Measurements from ENCODE around the gene NPHP3. TPM values are rescaled to one million over a fixed set of nuclear protein-coding genes. Genes with fewer than 3 reads are reported as not detected.

Gene NPHP3
- polyA plus RNA-seq, 1 donor from 2014 or later: 9.0 TPM

GRCh38 chr3:132710311-132710710, 11.9 kb downstream of the NPHP3 start:
- H4K20me1 ChIP-seq (ENCODE audit: insufficient read depth): no peaks in the 10 kb centered on the region
- H3K79me2 ChIP-seq (replicated peaks; ENCODE audit: insufficient read depth, low read length): no peaks in the 10 kb centered on the region
- H3K4me2 ChIP-seq (ENCODE audit: low read length): no peak overlapping the region
- H3K27ac ChIP-seq (ENCODE audit: low read length): no peak overlapping the region
- no peaks in the 10 kb centered on the region for H3K36me3 ChIP-seq (ENCODE audit: insufficient read depth, low read length)
- H3F3A ChIP-seq (ENCODE audit: insufficient read depth, low read length, poor library complexity, severe bottlenecking): no peaks in the 10 kb centered on the region
- H3K9ac ChIP-seq (ENCODE audit: low read length): no peak overlapping the region
- H3K9me2 ChIP-seq (ENCODE audit: insufficient read depth, low read length): no peaks in the 10 kb centered on the region
- H3K9me3 ChIP-seq (ENCODE audit: low read length): no peaks in the 10 kb centered on the region
- H2AFZ ChIP-seq (ENCODE audit: low read depth, low read length): no peak overlapping the region
- H3K4me3 ChIP-seq (ENCODE audit: low read length): no peak overlapping the region
- TF ChIP-seq EZH2 (IDR thresholded peaks at IDR 0.05; ENCODE audit: borderline replicate concordance, insufficient read depth, low read length, poor library complexity, severe bottlenecking): no peak
- TF ChIP-seq REST (IDR thresholded peaks at IDR 0.05; ENCODE audit: borderline replicate concordance): no peak
- no peak for TF ChIP-seq EP300 (conservative IDR thresholded peaks at IDR 0.05; ENCODE audit: poor library complexity, severe bottlenecking)
- TF ChIP-seq MXI1 (conservative IDR thresholded peaks at IDR 0.05; ENCODE audit: poor library complexity, severe bottlenecking): no peak
- no peak for TF ChIP-seq CTCF (IDR thresholded peaks at IDR 0.05; ENCODE audit: poor library complexity, severe bottlenecking)
- TF ChIP-seq SMC3 (conservative IDR thresholded peaks at IDR 0.05; ENCODE audit: poor library complexity): no peak
- no peak for TF ChIP-seq RAD21 (conservative IDR thresholded peaks at IDR 0.05)
- H3K27me3 ChIP-seq (ENCODE audit: insufficient read depth, low read depth, low read length): no peaks in the 10 kb centered on the region

GRCh38 chr3:132709761-132710160, 12.4 kb downstream of the NPHP3 start:
- Histone ChIP-seq H3K36me3 (ENCODE audit: insufficient read depth, low read length) (no peaks in the 10 kb centered on the region), H3K27ac (ENCODE audit: low read length) (no peak overlapping the region)

More at GRCh38 chr3:132709761-132710160, 12.4 kb downstream of the NPHP3 start:
- Histone ChIP-seq H3F3A (ENCODE audit: insufficient read depth, low read length, poor library complexity, severe bottlenecking) (no peaks in the 10 kb centered on the region), H4K20me1 (ENCODE audit: insufficient read depth) (no peaks in the 10 kb centered on the region), H3K4me2 (ENCODE audit: low read length) (no peak overlapping the region), H3K27me3 (ENCODE audit: insufficient read depth, low read depth, low read length) (no peaks in the 10 kb centered on the region), H3K9me2 (ENCODE audit: insufficient read depth, low read length) (no peaks in the 10 kb centered on the region), H3K79me2 (replicated peaks; ENCODE audit: insufficient read depth, low read length) (no peaks in the 10 kb centered on the region), H3K9ac (ENCODE audit: low read length) (no peak overlapping the region), H3K4me3 (ENCODE audit: low read length) (no peak overlapping the region), H3K9me3 (ENCODE audit: low read length) (no peaks in the 10 kb centered on the region), H2AFZ (ENCODE audit: low read depth, low read length) (no peak overlapping the region)
- no peak for TF ChIP-seq RAD21 (conservative IDR thresholded peaks at IDR 0.05)
- TF ChIP-seq POLR2AphosphoS5 (IDR thresholded peaks at IDR 0.05): no peak
- no peak for TF ChIP-seq SMC3 (conservative IDR thresholded peaks at IDR 0.05; ENCODE audit: poor library complexity)
- no peak for TF ChIP-seq TAF1 (IDR thresholded peaks at IDR 0.05; ENCODE audit: low read depth)
- no peak for TF ChIP-seq EP300 (conservative IDR thresholded peaks at IDR 0.05; ENCODE audit: poor library complexity, severe bottlenecking)
- TF ChIP-seq MXI1 (conservative IDR thresholded peaks at IDR 0.05; ENCODE audit: poor library complexity, severe bottlenecking): no peak
- no peak for TF ChIP-seq CTCF (IDR thresholded peaks at IDR 0.05; ENCODE audit: poor library complexity, severe bottlenecking)
- TF ChIP-seq REST (IDR thresholded peaks at IDR 0.05; ENCODE audit: borderline replicate concordance): no peak
- no peak for TF ChIP-seq EZH2 (IDR thresholded peaks at IDR 0.05; ENCODE audit: borderline replicate concordance, insufficient read depth, low read length, poor library complexity, severe bottlenecking)
